MM.1S (cell line): Measurements from ENCODE around the gene MARK4.

Experiments
- DNase-seq: peaks from one replicate; pipeline ENCODE4 v3.0.0-alpha.2; 2015
- H2AFZ ChIP-seq: fragments of 300-600 bp; sonication (generic); 2 replicates; pipeline ENCODE4 v1.6.0; 2016; ENCODE audit warnings: antibody characterized with exemption, low read length
- H3F3A ChIP-seq: fragments of 300-600 bp; sonication (generic); 2 replicates; pipeline ENCODE4 v1.6.1; 2016; ENCODE audit warnings: mild to moderate bottlenecking, antibody characterized with exemption, low read length, moderate library complexity, mixed read lengths; ENCODE audit not compliant: insufficient read depth
- H3K27ac ChIP-seq: fragments of 300-600 bp; sonication (generic); 2 replicates; pipeline ENCODE4 v1.5.1; 2016; ENCODE audit warnings: mild to moderate bottlenecking, low read length
- H3K27me3 ChIP-seq: fragments of 300-600 bp; sonication (generic); replicated peaks from 2 replicates; pipeline ENCODE4 v1.6.0; 2016; ENCODE audit warnings: low read length; ENCODE audit not compliant: insufficient read depth
- H3K36me3 ChIP-seq: fragments of 300-600 bp; sonication (generic); replicated peaks from 2 replicates; pipeline ENCODE4 v1.6.1; 2016; ENCODE audit warnings: mild to moderate bottlenecking, low read length, mixed read lengths; ENCODE audit not compliant: insufficient read depth
- H3K4me1 ChIP-seq: fragments of 300-600 bp; sonication (generic); 2 replicates; pipeline ENCODE4 v1.6.1; 2016; ENCODE audit warnings: low read length, mixed read lengths
- H3K4me2 ChIP-seq: fragments of 300-600 bp; sonication (generic); 2 replicates; pipeline ENCODE4 v1.6.0; 2016; ENCODE audit warnings: low read depth, low read length
- H3K4me3 ChIP-seq: fragments of 300-600 bp; sonication (generic); 2 replicates; pipeline ENCODE4 v1.5.1; 2016; ENCODE audit warnings: low read length, mixed read lengths
- H3K79me2 ChIP-seq: fragments of 300-600 bp; sonication (generic); 2 replicates; pipeline ENCODE4 v1.6.1; 2016; ENCODE audit warnings: mixed run types, low read length, mixed read lengths
- H3K9ac ChIP-seq: fragments of 300-600 bp; sonication (generic); 2 replicates; pipeline ENCODE4 v1.6.1; 2016; ENCODE audit warnings: low read length, mixed read lengths
- H3K9me2 ChIP-seq: fragments of 300-600 bp; sonication (generic); replicated peaks from 2 replicates; pipeline ENCODE4 v1.6.1; 2016; ENCODE audit warnings: mild to moderate bottlenecking, low read length, mixed read lengths; ENCODE audit not compliant: insufficient read depth
- H3K9me3 ChIP-seq: fragments of 300-600 bp; sonication (generic); replicated peaks from 2 replicates; pipeline ENCODE4 v1.6.1; 2016; ENCODE audit warnings: mild to moderate bottlenecking, low read length, mixed read lengths; ENCODE audit not compliant: insufficient read depth
- H4K20me1 ChIP-seq: fragments of 300-600 bp; sonication (generic); 2 replicates; pipeline ENCODE4 v1.6.1; 2016; ENCODE audit warnings: mild to moderate bottlenecking, low read length, moderate library complexity, mixed read lengths; ENCODE audit not compliant: insufficient read depth
- CTCF ChIP-seq: fragments of 300-600 bp; sonication (generic); IDR thresholded peaks from 2 replicates; pipeline ENCODE4 v1.5.1; 2016; ENCODE audit warnings: antibody characterized with exemption, low read length, mixed read lengths
- EZH2 ChIP-seq: fragments of 300-600 bp; sonication (generic); optimal IDR thresholded peaks from 2 replicates; pipeline ENCODE3; 2017; ENCODE audit warnings: low read depth, mild to moderate bottlenecking, antibody characterized with exemption, low read length, mixed read lengths
- EZH2phosphoT487 ChIP-seq: fragments of 300-600 bp; sonication (generic); IDR thresholded peaks from 2 replicates; pipeline ENCODE4 v1.6.1; 2018; ENCODE audit warnings: antibody characterized with exemption, low read length

The MARK4 gene

GRCh38 chr19:45280471-45280961 is 29.4 kb downstream of the MARK4 start:
- Histone ChIP-seq H3K27ac (no peak overlapping the region), H3K4me1 (no peaks in the 10 kb centered on the region), H3K4me3 (no peak overlapping the region), H3K9ac (no peak overlapping the region), H3K36me3 (no peaks in the 10 kb centered on the region), H3K27me3 (no peaks in the 10 kb centered on the region), H3K79me2 (no peaks in the 10 kb centered on the region), H3K9me3 (no peaks in the 10 kb centered on the region), H4K20me1 (no peaks in the 10 kb centered on the region), H2AFZ (no peak overlapping the region), H3K4me2 (no peak overlapping the region), H3F3A (no peaks in the 10 kb centered on the region), H3K9me2 (no peaks in the 10 kb centered on the region)
- TF ChIP-seq CTCF (no peak), EZH2phosphoT487 (no peak), EZH2 (no peak)
- no peak for DNase-seq

DNA sequence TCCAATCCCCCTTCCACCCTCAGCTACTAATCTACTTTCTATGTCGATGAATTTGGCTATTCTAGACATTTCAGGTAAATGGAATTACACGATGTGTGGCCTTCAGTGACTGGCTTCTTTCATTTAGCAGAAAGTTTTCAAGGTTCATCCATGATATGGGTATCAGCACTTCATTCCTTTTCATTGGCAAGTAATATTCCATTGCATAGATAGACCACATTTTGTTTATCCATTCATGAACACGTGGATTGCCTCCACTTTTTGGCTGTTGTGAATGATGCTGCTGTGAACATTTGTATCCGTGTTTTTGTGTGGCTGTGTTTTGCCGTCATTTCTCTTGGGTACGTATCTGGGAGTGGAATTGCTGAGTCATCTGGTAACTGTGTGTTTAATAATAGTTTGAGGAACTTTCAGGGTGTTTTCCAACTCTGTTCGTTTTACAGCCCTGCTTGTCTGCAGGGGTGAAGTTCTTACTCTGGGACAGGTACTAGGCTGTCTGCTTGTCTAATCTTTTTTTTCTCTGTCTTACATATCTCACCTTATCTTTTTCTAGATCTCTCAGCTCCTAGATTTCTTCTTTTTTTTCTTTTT is 32.5 kb downstream of the MARK4 start:
- no peaks in the 10 kb centered on the region for H3K9me2 ChIP-seq
- no peaks in the 10 kb centered on the region for H3K27me3 ChIP-seq
- H3K4me1 ChIP-seq: no peaks in the 10 kb centered on the region
- no peak overlapping the region for H3K4me3 ChIP-seq
- H4K20me1 ChIP-seq: no peaks in the 10 kb centered on the region
- no peaks in the 10 kb centered on the region for H3K36me3 ChIP-seq
- H3K9ac ChIP-seq: no peak overlapping the region
- H3K27ac ChIP-seq: no peak overlapping the region
- TF ChIP-seq EZH2 (no peak), EZH2phosphoT487 (no peak), CTCF (no peak)
- H3K79me2 ChIP-seq: no peaks in the 10 kb centered on the region
- H3F3A ChIP-seq: no peaks in the 10 kb centered on the region
- no peak overlapping the region for H3K4me2 ChIP-seq
- no peaks in the 10 kb centered on the region for H3K9me3 ChIP-seq
- no peak for DNase-seq
- no peak overlapping the region for H2AFZ ChIP-seq

- Histone ChIP-seq H3F3A (no peaks in the 10 kb centered on the region), H3K9me3 (no peaks in the 10 kb centered on the region), H3K79me2 (no peaks in the 10 kb centered on the region), H3K4me2 (no peak overlapping the region), H3K9me2 (no peaks in the 10 kb centered on the region), H2AFZ (no peak overlapping the region), H3K4me3 (no peak overlapping the region), H4K20me1 (no peaks in the 10 kb centered on the region), H3K27me3 (no peaks in the 10 kb centered on the region), H3K36me3 (no peaks in the 10 kb centered on the region), H3K4me1 (no peaks in the 10 kb centered on the region), H3K27ac (no peak overlapping the region), H3K9ac (no peak overlapping the region)
- DNase-seq: no peak
- TF ChIP-seq EZH2: no peak
- no peak for TF ChIP-seq EZH2phosphoT487
- TF ChIP-seq CTCF: no peak
Measured at GRCh38 chr19:45290381-45290931, 39.4 kb downstream of the MARK4 start.
